Mucosa of gallbladder (tissue), 1 donor: ENCODE results near the gene PRSS50. TPM values are rescaled to one million over a fixed set of nuclear protein-coding genes. Genes with fewer than 3 reads are reported as not detected.
"Not testable (repeated sequence)": the region's sequence is repeated elsewhere in the genome, so short reads cannot be mapped to it uniquely, and the experiment has no call there.

Source experiments
- DNase-seq: peaks from one replicate; pipeline ENCODE4 v3.0.0-alpha.2; 2020; ENCODE audit warnings: low spot score
- total RNA-seq: library from RNA; stranded (reverse); gene quantifications from one replicate; pipeline ENCODE4 v1.2.1, GENCODE V29; 2021
- donor health status: DM: no; HTN: no; CAD: no.

Gene PRSS50, protein sequence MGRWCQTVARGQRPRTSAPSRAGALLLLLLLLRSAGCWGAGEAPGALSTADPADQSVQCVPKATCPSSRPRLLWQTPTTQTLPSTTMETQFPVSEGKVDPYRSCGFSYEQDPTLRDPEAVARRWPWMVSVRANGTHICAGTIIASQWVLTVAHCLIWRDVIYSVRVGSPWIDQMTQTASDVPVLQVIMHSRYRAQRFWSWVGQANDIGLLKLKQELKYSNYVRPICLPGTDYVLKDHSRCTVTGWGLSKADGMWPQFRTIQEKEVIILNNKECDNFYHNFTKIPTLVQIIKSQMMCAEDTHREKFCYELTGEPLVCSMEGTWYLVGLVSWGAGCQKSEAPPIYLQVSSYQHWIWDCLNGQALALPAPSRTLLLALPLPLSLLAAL
- total RNA-seq = 0.17 TPM

DNA sequence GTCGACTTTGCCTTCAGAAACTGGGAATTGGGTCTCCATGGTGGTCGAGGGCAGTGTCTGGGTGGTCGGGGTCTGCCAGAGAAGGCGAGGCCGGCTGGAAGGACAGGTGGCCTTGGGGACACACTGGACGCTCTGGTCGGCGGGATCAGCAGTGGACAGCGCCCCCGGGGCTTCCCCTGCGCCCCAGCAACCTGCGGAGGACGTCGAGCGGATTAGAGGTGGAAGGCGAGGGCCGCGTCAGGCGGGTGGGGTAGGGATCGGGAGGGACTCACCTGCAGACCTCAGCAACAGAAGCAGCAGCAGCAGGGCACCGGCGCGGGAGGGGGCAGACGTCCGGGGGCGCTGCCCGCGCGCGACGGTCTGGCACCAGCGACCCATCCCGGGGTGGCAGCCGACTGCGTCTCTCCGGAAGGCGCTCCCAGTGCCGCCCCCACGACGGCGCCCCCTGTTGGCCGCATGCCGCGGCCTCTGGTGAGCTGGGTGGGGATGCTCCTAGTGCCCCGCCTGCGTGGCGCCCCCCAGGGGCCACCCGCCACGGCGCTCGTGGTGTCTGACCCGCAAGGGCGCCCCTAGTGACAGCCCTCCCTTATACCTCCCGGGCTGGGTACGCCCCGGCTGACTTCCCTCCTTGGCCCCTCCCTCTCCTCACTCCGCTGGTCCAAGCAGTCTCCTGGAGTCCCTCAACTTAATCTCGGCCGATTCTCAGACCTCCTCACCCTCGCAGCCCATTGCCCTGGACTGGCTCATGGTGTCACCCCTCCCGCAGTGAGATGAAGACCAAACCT is at the start of gene PRSS50:
PRSS50 (minus strand) TSS at position 423 of the 785 bp plus-strand sequence; CDS start at position 378, 45 bp downstream.
- peak; percentile 9 for DNase-seq

DNA sequence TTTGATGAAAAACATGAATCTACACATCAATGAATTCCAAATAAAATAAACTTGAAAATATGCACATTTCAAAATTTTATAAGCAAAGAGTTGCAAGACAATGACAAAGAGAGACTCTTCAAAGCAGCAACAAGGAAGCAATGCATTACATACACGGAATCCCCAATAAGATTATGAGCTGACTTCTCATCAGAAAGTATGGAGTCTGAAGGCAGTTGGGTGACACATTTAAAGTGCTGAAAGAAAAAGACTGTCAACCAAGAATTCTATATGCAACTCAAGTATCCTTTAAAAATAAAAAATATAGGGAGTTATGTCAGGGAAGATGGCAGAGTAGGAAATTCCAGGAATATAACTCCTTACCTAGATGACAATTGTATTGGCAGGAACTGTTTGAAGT is 46.5 kb upstream of the PRSS50 start:
- no peak for DNase-seq

DNA sequence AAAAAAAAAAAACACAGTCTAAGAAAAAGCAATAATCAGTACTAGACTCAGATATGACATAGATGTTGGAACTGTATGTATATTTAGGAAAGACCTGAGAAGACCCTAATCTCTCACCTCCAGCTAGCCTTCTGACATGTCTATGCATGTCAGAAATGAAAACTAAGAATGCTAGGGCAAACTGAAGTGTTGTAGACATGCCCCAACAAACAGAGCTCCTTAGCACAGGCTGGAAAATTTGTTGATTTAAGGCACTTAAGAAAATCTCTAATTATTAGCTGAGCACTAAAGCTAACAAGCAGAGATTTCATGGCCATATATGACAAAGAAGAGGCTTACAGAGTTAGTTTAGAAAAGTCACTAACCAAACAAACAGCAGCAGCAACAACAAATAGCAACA is 45.5 kb upstream of the PRSS50 start:
- DNase-seq = no peak

DNA sequence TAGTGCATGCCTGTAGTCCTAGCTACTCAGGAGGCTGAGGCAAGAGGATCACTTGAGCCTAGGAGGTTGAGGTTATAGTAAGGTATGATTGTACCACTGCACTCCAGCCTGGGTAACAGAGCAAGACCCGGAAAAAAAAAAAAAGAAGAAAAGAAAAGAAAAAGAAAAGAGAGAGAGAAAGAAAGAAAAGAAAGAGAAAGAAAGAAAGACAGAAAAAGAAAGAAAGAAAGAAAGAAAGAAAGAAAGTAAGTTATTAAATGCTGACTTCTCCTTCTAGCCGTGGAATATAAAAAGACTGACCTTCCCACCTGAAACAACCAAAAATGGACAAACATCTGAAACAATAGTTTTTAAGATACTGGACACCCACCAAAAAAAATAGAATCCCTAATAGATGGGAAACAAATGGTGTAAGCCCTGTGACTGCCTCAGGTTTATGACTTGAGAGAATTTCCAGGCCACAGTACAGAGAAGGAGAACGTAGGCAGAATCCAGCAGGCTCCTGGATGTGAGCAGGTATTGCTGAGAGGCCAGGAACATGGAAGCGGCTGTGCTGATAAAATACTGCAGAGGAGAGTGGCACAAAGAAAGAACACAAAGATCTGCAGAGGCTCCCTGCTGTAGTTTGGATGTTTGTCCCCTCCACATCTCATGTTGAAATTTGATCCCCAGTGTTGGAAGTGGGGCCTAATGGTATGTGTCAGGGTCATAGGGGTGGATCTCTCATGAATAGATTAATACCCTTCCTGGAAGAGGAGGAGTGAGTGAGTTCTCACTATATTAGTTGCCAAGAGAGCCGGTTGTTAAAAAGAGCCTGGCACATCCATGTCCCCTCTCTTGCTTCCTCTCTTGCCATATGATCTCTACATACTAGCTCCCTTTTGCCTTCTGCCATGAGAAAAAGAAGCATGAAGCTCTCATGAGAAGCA is 41.8 kb upstream of the PRSS50 start:
- DNase-seq = no peak

DNA sequence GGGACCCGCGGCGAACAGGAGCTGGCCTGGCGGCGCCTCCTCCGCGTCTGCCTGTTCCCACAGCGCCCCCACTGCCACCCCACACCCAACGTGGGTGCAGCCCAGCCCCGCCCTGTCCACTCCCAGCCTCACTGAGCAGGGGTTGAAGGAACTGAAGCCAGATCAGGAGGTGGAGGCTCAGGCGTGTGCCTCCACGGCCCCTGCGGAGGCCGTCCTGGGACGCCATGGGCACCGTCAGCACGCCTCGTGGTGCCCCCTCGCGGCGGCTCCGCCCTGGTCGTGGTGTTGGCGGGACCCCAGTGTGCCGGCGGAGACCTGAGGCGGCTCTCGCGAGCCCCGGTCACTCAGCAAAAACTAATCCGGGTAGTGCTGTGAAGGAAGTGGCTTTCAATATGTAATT is 39.0 kb upstream of the PRSS50 start:
- no peak for DNase-seq

DNA sequence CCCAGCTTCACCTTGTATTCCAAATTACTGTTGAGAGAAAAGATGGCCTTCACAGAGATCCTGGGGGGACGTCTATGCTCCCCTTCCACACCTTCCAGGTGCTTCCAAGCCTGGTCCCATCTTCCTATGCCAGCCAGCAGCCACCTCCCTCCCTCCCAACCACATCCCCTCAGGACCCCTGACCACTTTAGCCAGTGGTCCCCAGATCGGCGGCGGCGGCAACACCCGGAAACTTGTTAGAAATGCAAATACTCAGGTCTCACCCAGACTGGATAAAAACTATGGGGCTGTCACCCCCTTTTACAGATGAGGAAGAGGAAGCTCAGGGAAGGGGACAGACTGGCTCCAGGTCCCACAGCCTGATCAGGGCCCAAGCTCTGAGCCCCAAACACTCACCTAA is 38.0 kb upstream of the PRSS50 start:
- DNase-seq = no peak

DNA sequence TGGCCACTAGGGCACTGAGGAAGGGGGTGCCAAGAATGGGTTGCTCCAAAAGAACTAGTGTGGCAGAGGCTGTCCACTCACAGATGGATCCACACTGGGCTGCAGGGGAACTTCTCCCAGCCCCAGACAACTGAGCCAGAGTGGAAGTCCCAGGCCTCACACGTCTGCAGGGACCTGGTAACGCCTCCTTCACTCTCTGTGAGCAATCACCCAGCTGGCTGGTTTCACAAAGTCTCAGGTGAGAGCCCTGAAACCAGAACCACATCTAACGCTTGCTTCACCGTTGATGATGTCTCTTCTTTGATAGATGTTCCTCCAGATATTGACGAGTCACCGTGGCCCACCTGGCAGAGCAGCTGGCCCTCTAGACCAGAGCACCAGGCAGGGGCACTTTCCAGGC is 35.5 kb upstream of the PRSS50 start:
- not testable (repeated sequence) for DNase-seq

DNA sequence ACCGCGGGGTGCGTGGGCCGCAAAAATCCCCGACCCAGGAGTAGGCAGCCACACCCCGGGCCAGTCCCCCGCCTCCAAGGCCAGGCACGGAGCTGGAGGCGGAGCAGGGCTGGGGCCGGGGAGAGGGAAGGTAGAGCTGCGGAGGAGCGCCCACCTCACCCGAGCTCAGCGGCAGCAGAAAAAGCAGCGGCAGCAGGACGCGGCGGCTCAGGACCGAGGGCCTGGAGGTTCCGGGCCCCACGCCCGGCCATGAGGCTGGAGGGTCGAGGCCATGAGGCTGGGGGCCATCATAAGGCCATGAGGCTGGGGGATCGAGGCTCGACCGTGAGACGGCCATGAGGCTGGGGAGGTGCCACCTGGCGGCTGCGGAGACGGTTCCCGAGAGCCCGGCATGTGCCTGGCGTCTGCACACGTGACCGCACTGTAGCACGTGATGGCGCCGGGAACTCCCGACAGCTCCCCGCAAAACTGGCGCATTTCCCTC is 32.9 kb upstream of the PRSS50 start:
- DNase-seq = no peak

DNA sequence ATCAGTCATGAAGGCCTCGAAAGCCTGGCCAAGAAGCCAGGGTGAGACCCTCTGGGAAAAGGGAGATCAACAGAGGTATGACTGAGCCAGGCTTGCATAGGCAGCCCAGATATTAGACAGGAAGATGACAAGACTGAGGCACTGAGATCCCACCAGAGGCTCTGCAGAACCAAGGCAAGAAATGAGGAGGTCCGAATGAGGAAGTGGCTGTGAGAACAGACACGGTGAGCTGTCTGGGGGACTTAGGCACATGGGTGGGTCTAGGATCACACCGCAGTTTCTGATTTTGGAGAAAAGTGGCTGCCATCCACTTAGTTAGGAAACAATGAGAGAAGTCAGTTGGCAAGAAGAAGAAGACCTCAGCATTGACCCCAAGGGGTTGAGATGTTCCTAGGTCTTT is 31.5 kb upstream of the PRSS50 start:
- no peak for DNase-seq

DNA sequence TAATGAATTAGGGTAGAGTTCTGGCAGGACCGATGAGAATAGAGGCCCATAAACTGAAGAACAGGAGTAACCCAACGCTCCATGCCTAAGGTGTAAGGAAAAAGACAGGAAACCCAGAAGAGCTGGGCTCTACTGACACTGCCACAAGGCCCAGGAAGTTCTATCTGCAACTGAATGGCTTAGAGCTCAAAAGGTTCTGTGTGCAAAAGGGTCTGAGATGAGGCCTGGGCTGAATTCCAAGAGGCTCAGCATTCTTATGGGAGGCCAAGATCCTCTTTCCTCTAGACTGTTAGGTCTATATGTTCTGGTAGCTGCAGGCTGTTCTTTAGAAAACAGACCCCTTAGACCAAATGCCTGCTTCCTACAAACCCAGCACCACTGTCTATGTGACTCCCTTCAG is 30.5 kb upstream of the PRSS50 start:
- DNase-seq = no peak

DNA sequence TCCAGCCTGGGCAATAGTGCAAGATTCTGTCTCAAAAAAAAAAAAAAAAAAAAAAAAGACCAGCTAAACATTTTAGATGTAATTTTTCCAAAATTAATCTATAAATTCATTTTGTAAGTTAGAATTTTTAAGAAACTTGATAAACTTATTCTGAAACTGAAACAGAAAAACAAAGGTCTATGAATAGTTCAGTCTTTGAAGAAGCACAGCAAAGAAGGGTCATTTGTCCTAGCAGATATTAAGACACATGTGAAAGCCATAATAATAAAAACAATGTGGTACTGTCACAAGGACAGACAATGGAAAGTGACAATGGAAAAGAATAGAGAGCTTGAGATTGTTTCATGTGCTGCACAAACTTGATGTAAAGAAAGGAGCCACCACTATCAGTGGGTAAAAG is 29.0 kb upstream of the PRSS50 start:
- no peak for DNase-seq

DNA sequence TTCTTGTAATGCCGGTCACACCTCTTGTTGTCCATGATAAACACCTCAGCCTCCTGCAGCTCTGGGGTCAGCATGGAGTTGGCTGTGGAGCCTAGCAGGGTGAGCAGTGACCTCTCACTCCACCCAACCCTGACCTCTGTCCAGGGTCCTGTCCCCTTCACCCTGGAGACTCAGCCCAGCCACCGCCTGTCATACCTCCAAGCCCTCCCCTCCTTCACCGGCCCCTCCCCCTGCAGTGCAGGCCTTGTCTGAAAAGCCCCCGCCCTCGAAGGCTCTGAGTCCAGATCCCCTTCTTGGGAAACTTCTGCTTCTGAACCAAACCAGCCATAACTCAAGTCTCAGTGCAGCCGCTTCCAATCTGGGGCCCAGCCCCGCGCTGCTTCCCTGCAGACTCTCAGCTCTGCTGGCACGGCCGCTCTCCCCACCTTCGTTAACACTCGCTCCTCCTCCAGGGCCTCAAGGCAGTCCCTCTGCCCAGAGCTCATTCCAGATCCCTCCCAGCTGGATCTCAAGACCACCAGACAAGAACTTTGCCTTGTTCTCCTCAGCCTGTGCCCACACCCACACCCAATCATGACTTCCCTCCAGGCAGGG is 25.4 kb upstream of the PRSS50 start:
- DNase-seq = no peak

DNA sequence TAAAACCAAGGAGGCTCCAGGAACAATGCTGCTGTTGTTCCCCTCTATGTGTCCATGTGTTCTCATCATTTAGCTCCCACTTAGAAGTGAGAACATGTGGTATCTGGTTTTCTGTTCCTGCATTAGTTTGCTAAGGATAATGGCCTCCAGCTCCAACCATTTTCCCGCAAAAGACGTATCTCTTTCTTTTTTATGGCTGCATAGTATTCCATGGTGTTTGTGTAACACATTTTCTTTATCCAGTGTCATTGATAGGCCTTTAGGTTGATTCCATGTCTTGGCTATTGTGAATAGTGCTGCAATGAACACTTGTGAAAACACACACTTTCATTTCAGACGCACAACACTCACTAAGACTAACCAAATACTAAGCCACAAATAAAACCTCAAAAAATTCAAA is 21.9 kb upstream of the PRSS50 start:
- DNase-seq = not testable (repeated sequence)

DNA sequence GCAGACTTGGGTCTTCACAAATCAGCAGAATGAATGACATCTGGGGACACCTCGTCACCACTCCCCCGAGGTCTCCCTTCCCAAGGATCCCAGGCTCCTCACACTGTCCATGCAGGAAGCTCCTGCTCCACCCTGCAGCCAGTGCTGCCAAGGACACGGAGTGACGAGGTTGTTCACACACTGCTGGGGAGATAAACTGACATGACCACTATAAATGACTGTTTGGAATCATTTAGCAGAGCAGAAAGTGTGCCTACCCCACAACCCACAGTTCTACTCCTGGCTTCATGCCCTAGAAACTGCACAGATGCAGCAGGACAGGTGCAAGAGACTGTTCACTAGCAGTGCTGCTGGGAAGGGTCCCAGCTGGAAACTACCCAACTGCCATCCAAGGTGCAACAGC is 19.7 kb upstream of the PRSS50 start:
- no peak for DNase-seq

DNA sequence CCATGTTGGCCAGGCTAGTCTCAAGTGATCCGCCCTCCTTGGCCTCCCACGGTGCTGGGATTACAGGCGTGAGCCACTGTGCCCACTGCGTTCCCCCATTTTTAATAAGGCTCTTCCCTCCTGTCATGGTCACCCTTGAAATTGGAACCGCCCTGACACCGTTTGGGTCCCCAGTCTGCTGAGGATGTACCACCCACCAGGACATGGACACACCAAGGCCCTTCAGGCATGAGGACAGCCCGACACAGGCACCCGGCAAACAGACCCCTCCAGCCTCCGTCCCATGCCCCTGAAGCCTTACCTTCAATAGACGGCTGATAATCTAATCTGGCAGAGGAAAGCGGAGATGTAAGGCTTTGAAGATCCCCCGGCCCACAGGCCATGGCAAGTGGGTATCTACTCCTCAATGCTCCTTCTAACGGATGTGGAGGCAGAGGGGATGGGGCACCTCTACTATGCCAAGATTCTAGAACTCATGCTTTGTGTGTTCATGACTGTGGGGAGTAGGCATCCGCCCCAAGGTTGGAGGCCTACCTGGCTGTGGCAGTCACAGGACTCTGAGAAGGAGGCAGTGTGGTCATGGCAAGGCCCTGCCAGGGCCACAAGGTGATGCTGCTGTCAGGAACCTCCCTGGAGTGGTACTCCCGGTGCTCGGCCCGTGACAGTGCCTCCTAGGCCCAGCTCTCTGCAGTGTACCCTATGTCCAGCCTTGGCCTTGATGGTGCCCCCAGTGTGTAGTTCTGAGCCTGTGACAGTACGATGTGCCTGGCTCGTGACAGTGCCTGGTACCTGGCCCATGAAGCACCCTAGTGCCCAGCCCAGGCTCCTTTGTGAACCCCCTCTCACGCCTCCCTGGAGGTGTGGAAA is 18.6 kb upstream of the PRSS50 start:
- no peak for DNase-seq

DNA sequence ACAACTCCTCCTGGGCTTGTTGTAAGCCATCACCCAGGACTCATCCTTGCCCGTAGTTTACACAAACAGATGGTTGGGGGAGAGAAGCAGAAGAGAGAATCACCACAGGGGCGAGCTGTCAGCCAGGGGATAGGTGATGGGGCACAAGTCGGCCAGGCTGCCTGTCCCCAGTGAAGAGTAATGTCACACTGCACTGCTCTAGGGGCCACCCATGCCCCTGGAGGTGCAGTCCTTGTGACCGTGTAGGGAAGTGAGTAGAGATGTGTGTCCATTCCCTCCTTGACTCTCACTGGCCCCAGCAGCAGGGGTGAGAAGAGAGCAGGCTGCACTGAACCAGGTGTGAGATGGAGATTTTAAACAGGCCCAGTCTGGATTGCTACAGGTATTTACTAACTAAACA is 17.1 kb upstream of the PRSS50 start:
- no peak for DNase-seq

DNA sequence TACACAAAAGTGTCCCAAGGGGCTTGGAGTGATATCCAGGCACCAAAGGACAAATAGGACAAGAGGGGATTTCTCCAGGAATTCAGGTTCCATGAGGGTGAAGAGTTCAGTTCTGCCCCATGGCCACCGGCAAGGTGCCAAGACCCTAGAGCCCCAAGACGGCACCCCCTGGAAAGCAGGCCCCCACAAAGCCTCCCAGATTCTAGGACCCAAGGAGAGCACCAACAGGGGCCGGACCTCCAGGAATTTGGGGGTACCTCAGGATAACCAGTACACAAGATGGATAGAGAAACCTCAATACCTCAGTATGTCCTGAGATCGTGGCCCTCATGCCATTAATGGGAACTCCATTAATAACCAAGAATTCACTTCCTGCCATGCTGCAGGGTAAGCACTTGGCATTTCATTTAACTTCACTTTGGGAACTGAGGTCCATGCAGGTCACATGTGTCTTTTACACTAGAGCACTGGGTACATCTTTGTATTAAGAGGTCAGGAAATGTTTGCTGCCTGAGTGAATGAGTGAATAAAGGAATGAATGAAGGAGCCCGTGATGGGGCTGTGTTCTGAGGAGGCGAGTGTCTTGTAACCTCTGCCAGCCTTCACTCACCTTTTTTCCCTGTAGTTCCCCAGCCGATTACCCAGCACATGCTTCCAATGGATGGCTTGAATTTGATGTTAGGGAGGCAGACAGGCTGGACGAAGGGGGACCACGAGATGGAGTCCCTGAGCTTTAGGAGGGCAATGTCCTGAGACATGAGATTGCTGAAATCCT is 15.5 kb upstream of the PRSS50 start:
- DNase-seq = no peak

DNA sequence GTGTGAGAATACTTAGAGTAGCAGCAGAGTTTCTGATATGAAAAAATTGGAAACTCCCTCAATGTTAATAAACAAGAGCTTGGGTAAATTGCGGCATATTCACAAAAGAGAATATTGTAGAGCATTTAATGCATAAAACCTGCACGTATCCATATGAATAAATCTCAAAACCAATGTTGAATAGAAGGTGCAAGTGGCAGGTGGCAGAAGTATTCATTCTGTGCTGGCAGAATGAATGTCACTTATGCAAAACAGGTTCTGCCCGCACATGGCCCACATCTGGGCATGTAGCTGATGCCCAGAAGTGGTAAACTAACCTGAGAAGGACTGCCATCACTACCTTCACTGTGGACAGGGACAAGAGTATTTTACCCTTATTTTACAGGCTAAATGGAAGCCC is 14.1 kb upstream of the PRSS50 start:
- no peak for DNase-seq

DNA sequence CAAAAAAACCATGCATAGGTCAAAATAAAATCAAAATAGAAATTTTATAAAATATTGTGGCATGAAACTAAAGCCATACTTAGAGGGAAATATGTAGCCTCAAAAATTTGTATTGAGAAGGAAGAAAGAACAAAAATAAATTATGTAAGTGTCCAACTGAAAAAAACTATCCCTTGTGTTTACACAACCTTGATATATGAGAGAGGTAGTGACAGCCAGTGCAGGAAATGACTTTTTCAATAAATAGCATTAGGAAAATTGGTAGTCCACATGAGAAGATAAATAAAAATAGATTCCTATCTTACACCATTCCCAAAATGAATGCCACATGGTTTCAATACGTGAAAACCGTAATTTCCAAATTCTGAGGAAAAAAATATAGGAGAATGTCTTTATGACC is 13.2 kb upstream of the PRSS50 start:
- no peak for DNase-seq

DNA sequence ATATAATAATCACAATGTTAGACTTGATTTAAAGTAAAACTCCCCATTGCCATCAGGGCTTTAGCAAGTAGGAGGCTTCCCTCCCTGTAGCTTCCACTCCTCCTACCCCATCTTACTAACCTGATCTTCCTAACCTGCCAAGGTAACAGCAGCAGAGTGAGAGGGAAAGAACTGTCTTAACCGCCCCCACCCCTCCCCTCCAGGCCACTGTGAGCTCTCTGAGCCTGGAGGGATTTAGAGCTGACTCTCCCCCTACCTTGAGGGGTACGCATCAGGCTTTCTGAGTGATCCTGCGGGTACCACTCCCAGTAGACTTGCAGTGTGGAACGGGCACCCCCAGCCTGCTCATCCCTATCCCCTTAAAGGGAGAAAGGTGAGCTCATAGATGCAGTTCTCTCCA is 11.4 kb upstream of the PRSS50 start:
- DNase-seq = no peak
